ENCODE measurements around the gene NFIX. TPM values are rescaled to one million over a fixed set of nuclear protein-coding genes. Genes with fewer than 3 reads are reported as not detected.

The NFIX gene
- total RNA-seq, 4 donors from 2014 or later = 126 to 223 (median 176) TPM

- no peak for DNase-seq (ENCODE audit: low spot score in 2 of 2)
- H3K27ac ChIP-seq = no peak overlapping the region
- WGBS = 62% methylated on average over 11 of the region's 16 CpGs
- H3K4me3 ChIP-seq = peak overlapping the region; percentile 53
- no peak for TF ChIP-seq POLR2AphosphoS5 (IDR thresholded peaks at IDR 0.05)
- TF ChIP-seq POLR2A (IDR thresholded peaks at IDR 0.05) = no peak
- no peak for TF ChIP-seq EP300 (IDR thresholded peaks at IDR 0.05)
- peaks cover 95% of the 10 kb centered on the region for H3K4me1 ChIP-seq
- H3K36me3 ChIP-seq = peaks cover 17% of the 10 kb centered on the region
- no peaks in the 10 kb centered on the region for H3K9me3 ChIP-seq
- H3K27me3 ChIP-seq = no peaks in the 10 kb centered on the region
Observed at GRCh38 chr19:13094771-13095392, 99.6 kb downstream of the NFIX start.

GRCh38 chr19:13095393-13095784 lies 100.1 kb downstream of the NFIX start:
- WGBS = 56% methylated on average over 14 of the region's 25 CpGs
- H3K9me3 ChIP-seq = no peaks in the 10 kb centered on the region
- peak overlapping the region; percentile 7 for H3K27ac ChIP-seq
- TF ChIP-seq POLR2AphosphoS5 (IDR thresholded peaks at IDR 0.05) = no peak
- no peak for TF ChIP-seq EP300 (IDR thresholded peaks at IDR 0.05)
- TF ChIP-seq CTCF (IDR thresholded peaks at IDR 0.05) = no peak
- no peak for TF ChIP-seq POLR2A (IDR thresholded peaks at IDR 0.05)
- H3K36me3 ChIP-seq = peaks cover 12% of the 10 kb centered on the region
- DNase-seq (ENCODE audit: low spot score in 2 of 2) = no peak
- peak overlapping the region; percentile 53 for H3K4me3 ChIP-seq
- H3K27me3 ChIP-seq = no peaks in the 10 kb centered on the region
- peaks cover 90% of the 10 kb centered on the region for H3K4me1 ChIP-seq

- Histone ChIP-seq H3K27ac (peak overlapping the region; percentile 89), H3K4me1 (peaks cover 91% of the 10 kb centered on the region)
- no peak for DNase-seq (ENCODE audit: low spot score in 2 of 2)
Observed at GRCh38 chr19:13095934-13096927, 101.0 kb downstream of the NFIX start.

GRCh38 chr19:13097033-13097462 lies 101.8 kb downstream of the NFIX start:
- H3K4me3 ChIP-seq = peak overlapping the region; percentile 53

More at GRCh38 chr19:13095934-13096927, 101.0 kb downstream of the NFIX start:
- H3K27me3 ChIP-seq = no peaks in the 10 kb centered on the region
- 59% methylated on average over 41 of the region's 44 CpGs for whole genome bisulfite sequencing
- peak in 1 of 2 donors; percentile 25 for TF ChIP-seq CTCF (IDR thresholded peaks at IDR 0.05)
- TF ChIP-seq EP300 (IDR thresholded peaks at IDR 0.05) = no peak
- peaks cover 7% of the 10 kb centered on the region for H3K36me3 ChIP-seq
- no peaks in the 10 kb centered on the region for H3K9me3 ChIP-seq
- H3K4me3 ChIP-seq = peak overlapping the region; percentile 53

More at GRCh38 chr19:13097033-13097462, 101.8 kb downstream of the NFIX start:
- no peak for DNase-seq (ENCODE audit: low spot score in 2 of 2)
- H3K4me1 ChIP-seq = peaks cover 90% of the 10 kb centered on the region
- peaks cover 7% of the 10 kb centered on the region for H3K36me3 ChIP-seq
- WGBS = 45% methylated on average over 20 of the region's 20 CpGs
- TF ChIP-seq CTCF (IDR thresholded peaks at IDR 0.05) (no peak), POLR2AphosphoS5 (IDR thresholded peaks at IDR 0.05) (no peak), POLR2A (IDR thresholded peaks at IDR 0.05) (no peak), EP300 (IDR thresholded peaks at IDR 0.05) (no peak)
- H3K27me3 ChIP-seq = no peaks in the 10 kb centered on the region
- H3K27ac ChIP-seq = peak overlapping the region; percentile 89
- H3K9me3 ChIP-seq = no peaks in the 10 kb centered on the region
